ENCODE measurements around the gene DCDC2B.

Gene DCDC2B

GRCh38 chr1:32197074-32197473 lies 11.8 kb upstream of the DCDC2B start:
- DNase-seq = no peak

- no peak for DNase-seq
Measured at GRCh38 chr1:32197837-32198236, 11.1 kb upstream of the DCDC2B start.

- no peak for DNase-seq
Measured at GRCh38 chr1:32198237-32199042, 10.4 kb upstream of the DCDC2B start.

- DNase-seq = no peak
Measured at GRCh38 chr1:32199043-32199716, 9.7 kb upstream of the DCDC2B start.

- peak; percentile 39 for DNase-seq
Measured at GRCh38 chr1:32199717-32200072, 9.2 kb upstream of the DCDC2B start.

- DNase-seq = peak; percentile 86
Measured at GRCh38 chr1:32200226-32201010, 8.5 kb upstream of the DCDC2B start, which contains the start of gene CCDC28B. Gene CCDC28B (plus strand): TSS chr1:32200595. CDS start chr1:32201936, 1,341 bp downstream.

DNA sequence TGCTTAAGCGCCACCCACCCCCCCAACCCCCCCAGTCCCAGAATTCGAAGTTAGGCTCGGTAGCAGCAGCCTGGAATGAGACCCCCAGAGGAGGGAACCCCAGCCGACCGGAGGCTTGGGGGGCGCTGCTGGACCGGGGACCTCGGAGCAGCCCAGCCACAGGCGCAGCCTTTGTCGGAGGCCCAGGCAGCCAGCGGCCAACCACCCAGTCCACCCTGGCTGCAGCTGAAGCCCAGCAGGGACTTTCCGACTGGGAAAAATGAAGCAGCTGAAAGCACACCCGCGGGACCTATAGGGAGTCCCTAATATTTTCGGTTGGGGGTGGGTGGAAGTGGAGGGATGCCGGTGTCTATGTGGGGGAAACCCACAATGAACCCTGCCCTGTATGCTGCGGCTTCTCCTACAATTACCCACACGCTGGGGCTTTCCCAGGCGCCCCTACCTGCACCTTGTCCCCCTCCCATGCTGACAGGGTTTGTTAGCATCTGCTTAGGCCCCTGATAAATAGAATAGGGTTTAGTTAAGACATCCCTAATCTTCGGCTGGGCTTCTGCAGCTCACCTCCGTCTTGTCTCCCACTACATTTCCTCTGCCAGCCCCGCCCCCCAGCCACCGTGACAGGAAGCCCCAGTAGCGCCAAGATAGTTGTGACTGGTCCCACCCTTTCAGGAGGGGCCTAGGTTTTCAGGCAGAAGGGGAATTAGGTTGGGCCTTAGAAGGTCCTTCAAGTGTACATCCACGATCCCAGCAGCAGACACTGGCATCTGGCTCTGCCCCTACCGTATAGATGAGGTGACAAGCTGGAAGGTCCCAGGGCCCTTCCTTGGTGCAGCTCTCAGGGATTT lies 7.7 kb upstream of the DCDC2B start:
- peak; percentile 85 for DNase-seq

DNA sequence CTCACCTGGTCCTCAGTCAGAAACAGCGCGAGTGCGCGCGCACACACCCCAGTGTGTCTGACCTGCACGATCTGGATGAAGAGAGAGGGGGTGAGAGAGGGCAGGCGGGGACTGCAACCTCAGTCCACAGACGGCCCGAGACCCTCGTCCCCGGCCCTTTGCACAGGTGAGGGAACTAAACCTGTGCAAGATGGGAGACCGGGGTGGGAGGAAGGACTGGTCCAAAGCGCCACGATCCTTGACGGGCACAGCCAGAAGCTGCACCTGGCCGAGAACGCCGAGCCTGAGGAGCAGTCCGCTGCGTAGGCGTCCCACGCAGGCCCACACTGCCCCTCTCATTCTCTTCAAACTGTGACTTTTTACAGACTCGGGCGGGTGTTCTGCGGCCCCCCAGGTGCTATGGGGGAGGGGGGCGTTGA lies 3.9 kb upstream of the DCDC2B start:
- no peak for DNase-seq

DNA sequence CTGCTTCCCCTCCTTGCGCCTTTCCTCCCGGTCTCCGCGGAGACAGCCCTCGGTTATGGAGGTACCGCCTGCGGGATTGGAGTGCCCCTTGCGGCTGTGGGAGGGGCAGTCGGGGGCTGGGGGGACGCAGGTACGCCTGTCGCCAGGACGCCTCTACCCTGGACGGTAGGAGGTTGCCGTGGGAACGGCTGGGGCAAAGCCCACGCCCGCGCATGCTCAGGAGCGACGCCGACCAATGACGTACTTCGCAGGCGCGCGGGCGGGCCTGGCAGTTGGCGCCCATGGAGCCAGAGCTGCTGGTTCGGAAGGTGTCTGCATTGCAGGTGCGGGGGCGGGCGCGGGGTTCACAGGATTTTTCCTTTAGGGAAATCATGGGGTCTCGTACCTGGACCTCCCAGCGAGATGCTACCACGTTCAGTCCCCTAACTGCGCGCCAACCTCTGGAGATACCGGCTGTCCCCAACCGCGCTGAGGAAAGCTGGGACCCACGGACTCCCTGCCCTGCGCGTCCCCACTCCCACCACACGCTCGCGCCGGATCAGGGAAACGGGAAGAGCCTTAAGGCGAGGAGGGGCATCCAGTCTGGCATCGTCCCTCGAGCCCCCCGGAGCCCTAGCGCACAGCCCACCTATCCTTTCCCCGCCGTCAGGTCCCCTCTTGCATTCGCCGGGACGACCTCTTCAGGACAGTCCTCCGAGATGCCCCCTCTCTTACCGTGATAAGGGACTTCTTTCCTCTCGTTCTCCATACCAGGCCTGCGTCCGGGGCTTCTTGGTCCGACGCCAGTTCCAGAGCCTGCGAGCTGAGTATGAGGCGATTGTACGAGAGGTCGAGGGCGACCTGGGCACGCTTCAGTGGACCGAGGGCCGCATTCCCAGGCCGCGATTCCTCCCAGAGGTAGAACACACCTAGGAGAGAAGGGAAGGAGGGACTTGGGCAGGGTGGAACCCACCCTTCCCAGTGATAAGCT lies 3.2 kb upstream of the DCDC2B start, which contains the start of gene IQCC:
TSS of gene IQCC (plus strand) at position 271 of the 970 bp plus-strand sequence. CDS start at position 282, 11 bp downstream.
- peak; percentile 96 for DNase-seq

DNA sequence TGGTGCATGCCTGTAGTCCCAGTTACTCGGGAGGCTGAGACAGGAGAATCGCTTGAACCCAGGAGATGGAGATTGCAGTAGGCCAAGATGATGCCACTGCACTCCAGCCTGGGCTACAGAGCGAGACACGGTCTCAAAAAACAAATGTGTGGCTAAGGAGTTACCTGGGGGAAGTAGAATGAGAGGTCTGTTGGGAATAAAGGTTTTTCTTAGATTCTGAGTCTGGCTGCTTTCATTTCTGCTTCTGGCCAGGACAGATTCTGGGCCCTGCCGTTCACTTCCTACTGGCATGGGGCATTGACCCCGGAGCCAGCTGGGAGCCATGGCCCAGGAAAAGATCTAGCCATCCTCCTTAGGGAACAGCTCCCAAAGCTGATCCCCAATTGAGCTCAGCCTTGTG lies 420 bp upstream of the DCDC2B start:
- DNase-seq = no peak

DNA sequence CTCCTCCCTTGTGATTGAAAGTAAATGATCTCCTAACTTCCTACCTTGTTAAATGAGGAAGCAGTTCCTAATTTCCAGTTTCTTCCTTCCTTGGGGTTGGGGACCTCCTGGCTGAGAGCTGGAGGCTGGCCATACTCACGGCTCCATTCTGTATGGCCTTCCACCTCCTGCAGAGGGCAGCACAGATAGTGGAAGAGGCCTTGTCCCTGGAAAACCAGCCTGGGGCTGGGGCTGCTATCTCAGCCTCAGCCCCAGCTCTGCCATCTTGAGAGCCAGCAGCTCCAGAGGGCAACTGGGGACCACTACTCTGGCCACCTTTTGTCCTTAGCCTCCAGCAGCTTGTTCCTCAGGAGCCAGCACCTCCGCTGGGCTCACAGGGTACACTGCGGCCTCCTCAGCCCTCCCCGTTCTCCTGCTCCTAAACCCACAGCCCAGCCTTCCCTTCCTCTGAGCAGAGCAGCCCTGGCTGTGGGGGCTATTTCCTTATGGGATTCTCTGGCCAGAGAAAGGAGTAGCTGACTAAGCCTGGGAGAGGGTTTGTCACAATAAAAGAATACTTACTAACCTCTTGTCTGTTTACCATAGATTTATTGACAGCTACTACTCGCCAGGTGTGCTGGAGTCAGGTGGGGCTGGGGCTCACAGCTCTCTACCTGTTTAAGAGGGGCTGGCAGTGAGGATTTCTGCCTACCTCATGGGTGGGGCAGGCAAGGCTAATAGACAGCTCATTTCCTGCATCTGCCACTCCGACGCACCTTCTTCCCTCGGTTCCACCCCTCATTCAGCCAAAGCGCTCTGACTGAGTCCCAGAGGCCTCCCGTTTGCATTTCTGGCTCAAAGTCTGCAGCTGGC lies 7.0 kb downstream of the DCDC2B start:
- peak; percentile 85 for DNase-seq

- no peak for DNase-seq
Measured at GRCh38 chr1:32216566-32216965, 7.7 kb downstream of the DCDC2B start.

DNA sequence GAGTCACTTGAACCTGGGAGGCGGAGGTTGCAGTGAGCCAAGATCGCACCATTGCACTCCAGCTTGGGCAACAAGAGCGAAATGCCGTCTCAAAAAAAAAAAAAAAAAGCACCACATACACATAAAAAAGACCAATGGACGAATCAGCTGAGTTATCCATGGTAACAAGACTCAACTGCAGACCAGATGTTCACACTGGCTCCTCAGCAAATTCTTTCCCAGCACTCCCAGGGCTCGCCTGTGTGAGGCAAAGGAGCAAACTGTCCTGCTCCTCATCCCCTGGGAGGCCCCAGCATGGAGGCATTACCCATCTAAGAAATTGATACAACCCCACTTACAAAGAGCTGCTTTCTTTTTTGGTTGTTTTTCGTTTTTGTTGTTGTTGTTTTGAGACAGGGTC lies 10.1 kb downstream of the DCDC2B start:
- DNase-seq = no peak

DNA sequence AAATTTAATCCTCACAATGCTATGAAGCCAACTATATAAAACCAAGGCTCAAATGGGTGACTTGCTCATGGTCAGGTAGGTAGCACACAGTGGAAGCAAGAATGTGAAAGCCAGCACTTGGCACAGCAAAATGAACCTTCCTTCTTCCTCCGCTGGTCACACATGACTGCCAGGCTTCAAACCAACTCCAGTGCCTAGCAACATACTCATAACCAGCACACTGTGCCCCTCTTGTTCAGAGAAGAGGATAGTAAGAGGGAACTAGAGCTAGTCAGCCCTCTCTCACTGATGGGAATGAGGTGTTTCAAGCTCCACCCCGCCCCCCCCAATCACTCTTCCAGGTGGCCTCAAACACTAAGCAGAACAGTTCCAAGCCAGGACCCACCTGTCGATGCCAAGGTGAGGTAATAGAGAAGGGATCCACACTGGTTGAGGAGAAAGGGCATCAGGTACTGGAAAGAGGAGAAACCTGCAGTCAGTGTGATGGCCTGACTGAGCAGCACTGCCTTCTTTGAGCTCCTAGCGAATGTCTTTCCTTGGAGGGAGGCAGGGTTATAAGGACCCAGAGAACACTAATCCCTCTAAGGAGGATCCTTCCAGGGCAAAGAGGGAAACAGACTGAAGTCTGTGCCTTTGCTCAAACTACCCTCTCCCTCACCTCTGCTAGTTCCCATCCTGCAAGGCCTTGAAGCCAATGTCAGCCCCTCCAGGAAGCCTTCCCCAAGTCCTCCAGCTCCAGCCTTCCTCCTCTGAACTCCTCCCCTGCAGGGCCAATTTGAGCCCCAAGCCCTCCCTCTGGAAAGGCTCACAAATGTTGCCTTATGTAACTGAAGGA lies 12.1 kb downstream of the DCDC2B start:
- peak; percentile 35 for DNase-seq

- no peak for DNase-seq
Measured at GRCh38 chr1:32221581-32221979, 12.7 kb downstream of the DCDC2B start.

GRCh38 chr1:32221980-32222755 lies 13.3 kb downstream of the DCDC2B start, which contains the start of the genes EIF3I and TMEM234:
Gene EIF3I (plus strand): TSS chr1:32222407. CDS start chr1:32222442, 35 bp downstream.
Gene TMEM234 (minus strand): TSS chr1:32222353. CDS start chr1:32222322, 31 bp downstream.
- peak; percentile 98 for DNase-seq

DNA sequence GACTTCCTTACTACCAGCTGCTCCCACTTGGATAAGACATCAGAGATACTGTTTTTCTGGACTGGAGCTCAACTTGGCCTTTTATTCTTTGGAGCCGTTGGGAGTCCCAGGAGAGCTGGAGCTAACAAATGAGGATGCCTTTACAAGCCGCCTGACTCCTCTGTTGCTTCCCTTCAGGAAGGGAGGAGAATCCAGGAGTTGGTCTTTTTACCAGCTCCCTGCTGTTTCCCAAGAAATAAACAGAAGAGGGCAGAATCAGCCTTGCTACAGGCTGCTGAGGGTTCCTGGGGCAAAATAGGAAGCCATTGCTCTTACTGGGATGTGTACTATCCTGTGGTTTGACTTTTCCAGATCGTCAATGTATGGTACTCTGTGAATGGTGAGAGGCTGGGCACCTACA lies 14.8 kb downstream of the DCDC2B start:
- no peak for DNase-seq

GRCh38 chr1:32224285-32224684 lies 15.4 kb downstream of the DCDC2B start:
- DNase-seq = no peak
